NCI-H2107 (cell line): ENCODE data around the gene NOS3.
"Not testable (repeated sequence)": the region's sequence is repeated elsewhere in the genome, so short reads cannot be mapped to it uniquely, and the experiment has no call there.

Source experiments
- DNase-seq: peaks from one replicate; lab custom pipeline; 2025; lab: John Stamatoyannopoulos, UW

NOS3 gene

DNA sequence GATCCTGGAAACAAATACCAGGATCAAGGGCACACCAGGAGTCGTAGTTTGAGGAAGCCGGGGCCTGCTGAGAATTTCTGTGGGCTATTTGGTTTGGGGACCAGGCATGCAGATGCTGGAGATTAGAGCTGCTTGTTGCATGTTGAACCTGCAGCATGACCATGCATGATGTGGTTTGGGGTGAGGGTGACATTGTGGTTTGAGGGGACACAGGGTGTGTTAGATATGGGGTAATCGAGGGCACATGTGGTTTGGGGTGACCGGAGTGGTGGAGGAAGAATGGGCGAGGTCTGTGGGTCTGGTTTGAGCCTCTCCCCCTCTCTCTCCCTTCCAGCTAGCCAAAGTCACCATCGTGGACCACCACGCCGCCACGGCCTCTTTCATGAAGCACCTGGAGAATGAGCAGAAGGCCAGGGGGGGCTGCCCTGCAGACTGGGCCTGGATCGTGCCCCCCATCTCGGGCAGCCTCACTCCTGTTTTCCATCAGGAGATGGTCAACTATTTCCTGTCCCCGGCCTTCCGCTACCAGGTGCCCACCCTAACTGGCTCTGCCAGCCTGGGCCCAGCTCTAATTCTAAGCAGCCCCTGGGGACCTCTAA lies 10.2 kb downstream of the NOS3 start:
- DNase-seq, result no peak

DNA sequence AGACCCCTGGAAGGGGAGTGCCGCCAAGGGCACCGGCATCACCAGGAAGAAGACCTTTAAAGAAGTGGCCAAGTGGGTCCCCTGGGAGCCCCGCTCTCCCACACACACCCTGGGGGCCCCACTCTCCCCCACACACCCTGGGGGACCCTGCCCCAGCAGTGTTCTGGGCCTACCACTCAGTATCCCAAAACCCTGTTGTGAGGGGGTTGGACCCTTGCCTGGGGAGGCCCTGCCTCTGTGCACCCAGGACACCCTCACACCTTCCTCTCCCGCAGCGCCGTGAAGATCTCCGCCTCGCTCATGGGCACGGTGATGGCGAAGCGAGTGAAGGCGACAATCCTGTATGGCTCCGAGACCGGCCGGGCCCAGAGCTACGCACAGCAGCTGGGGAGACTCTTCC lies 10.7 kb downstream of the NOS3 start:
- no peak for DNase-seq

- no peak for DNase-seq
Observed at GRCh38 chr7:151003572-151003971, 12.8 kb downstream of the NOS3 start.

- no peak for DNase-seq
Observed at GRCh38 chr7:151005566-151005965, 14.7 kb downstream of the NOS3 start.

- DNase-seq, result no peak
Observed at GRCh38 chr7:151006590-151007300, 15.9 kb downstream of the NOS3 start.

- no peak for DNase-seq
Observed at GRCh38 chr7:151007469-151007898, 16.7 kb downstream of the NOS3 start.

- no peak for DNase-seq
Observed at GRCh38 chr7:151008143-151008510, 17.3 kb downstream of the NOS3 start.

DNA sequence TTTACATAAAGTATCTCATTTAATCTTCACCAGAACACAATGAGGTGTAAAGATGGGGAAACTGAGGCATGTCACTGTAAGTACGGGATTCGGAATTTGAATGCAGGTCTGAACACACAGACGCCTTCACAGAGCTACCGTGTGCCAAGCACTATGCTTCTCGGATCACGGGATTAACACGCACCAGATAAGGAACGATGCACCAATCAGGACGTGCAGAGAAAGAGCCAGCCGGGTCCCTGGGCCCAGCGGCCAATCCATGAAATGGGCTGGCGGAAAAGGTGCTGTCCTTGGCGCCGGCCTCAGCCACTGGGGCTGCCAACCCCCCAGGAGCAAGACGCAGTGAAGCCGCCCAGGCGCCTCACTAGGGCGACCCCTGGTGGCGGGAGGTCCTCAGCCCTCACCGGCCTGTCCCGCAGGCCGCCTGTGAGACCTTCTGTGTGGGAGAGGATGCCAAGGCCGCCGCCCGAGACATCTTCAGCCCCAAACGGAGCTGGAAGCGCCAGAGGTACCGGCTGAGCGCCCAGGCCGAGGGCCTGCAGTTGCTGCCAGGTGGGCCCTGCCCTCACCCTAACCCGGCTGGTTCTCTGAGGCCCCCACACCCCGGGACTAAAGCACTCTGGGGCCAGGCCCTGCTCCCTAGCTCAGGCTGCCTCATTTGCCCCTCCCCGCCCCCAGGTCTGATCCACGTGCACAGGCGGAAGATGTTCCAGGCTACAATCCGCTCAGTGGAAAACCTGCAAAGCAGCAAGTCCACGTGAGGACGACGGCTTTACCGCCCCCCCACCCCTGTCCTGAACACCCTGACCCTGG lies 17.9 kb downstream of the NOS3 start:
- DNase-seq, result no peak

- no peak for DNase-seq
Observed at GRCh38 chr7:151009327-151010036, 18.7 kb downstream of the NOS3 start.

- no peak for DNase-seq
Observed at GRCh38 chr7:151010037-151010306, 19.2 kb downstream of the NOS3 start.

- DNase-seq, result no peak
Observed at GRCh38 chr7:151010307-151011096, 19.7 kb downstream of the NOS3 start.

GRCh38 chr7:151011097-151011409 lies 20.2 kb downstream of the NOS3 start:
- no peak for DNase-seq

DNA sequence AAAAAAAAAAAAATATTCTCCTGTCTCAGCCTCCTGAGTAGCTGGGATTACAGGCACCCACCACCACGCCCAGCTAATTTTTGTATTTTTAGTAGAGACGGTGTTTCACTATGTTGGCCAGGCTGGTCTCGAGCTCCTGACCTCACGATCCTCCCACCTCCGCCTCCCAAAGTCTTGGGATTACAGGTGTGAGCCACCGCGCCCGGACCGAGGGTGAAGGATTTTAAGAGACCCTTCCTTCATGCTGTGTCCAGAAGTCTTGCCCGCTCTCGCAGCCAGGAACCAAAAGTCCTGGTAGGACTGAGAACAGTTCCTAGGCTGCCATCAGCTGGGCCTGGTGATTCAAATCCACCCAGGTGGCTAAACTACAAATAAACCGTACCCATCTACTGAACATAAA lies 20.8 kb downstream of the NOS3 start:
- not testable (repeated sequence) for DNase-seq

DNA sequence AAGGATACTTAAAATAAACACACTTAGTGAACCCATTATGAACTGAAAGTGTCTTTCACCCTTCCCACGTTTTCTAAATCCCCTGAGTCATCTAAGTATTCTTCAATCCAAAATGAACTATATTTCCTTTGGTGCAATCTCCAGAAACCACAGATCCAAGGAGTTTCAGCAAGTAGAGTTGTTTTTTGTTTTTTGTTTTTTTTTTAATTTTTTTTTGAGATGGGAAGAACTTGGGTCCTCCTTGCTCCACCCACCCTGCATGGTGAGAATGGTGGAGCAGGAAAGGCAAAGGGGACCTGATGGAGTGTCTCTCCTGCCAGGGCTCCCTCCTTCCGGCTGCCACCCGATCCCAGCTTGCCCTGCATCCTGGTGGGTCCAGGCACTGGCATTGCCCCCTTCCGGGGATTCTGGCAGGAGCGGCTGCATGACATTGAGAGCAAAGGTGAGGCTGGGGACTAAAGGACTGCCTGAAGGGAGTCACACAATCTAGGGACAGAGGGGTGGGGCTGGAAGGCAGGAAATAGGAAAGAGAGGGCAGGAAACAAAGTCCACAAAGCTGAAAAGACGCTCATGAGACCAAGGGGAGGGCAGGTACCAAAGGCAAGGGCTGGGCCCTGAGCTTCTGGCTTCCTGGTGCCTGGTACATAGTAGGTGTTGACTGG lies 21.3 kb downstream of the NOS3 start:
- no peak for DNase-seq

DNA sequence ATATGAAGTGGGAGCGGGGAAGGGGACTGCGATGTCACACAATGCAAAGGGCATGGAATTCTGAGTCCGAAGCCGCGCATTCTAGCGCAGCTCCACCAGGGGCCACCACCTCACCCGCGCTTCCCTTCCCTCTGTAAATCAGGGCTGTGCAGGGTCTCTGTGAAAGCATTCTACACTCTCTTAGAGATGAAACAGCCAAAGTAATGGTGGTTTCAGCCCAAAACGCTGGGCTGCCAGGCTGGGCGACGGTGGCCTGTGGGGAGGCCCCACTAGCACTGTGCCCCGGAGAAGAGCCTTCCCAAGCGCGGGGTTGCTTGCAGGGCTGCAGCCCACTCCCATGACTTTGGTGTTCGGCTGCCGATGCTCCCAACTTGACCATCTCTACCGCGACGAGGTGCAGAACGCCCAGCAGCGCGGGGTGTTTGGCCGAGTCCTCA lies 22.1 kb downstream of the NOS3 start:
- no peak for DNase-seq

DNA sequence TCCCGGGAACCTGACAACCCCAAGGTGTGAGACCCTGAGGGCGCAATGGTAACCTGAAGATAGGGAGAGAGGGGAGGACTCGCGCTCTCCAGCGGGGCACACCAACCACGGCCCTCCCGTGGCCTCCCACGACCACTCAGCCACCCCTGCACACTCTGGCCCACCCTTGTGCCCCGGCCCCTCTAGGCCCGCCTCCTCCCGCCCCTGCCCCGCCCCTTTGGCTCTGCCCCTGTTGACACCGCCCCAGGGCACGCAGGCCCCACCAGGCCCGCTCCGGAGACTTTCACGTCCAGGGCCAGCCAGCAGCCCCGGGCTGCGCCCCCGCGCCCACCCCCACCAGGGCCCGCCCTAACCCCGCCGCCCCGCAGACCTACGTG lies 22.5 kb downstream of the NOS3 start:
- DNase-seq, result no peak

DNA sequence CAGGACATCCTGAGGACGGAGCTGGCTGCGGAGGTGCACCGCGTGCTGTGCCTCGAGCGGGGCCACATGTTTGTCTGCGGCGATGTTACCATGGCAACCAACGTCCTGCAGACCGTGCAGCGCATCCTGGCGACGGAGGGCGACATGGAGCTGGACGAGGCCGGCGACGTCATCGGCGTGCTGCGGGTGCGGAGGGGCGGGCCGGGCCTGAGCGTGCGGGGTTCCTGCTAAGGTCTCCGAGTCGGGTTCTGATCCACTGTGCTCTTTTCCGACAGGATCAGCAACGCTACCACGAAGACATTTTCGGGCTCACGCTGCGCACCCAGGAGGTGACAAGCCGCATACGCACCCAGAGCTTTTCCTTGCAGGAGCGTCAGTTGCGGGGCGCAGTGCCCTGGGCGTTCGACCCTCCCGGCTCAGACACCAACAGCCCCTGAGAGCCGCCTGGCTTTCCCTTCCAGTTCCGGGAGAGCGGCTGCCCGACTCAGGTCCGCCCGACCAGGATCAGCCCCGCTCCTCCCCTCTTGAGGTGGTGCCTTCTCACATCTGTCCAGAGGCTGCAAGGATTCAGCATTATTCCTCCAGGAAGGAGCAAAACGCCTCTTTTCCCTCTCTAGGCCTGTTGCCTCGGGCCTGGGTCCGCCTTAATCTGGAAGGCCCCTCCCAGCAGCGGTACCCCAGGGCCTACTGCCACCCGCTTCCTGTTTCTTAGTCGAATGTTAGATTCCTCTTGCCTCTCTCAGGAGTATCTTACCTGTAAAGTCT lies 23.1 kb downstream of the NOS3 start:
- no peak for DNase-seq

DNA sequence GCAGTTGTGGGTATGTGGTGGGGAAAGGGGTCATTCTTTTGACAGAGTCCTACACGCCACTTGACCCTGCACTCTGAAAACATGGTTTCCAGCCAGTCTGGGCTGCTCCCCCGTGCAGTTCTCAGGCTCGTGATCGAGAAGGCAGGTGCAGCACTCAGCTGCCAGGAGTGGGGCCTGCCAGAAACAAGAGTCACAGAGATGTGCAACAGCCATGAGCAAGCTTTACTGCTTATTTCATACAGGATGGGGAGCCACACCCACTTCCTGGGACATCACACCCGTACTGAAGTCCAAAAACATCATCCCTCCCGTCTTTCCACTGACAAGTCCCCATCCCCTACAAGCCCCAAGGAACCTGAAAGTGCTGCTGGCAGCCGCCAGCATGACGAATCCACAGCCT lies 24.1 kb downstream of the NOS3 start:
- DNase-seq, result no peak

DNA sequence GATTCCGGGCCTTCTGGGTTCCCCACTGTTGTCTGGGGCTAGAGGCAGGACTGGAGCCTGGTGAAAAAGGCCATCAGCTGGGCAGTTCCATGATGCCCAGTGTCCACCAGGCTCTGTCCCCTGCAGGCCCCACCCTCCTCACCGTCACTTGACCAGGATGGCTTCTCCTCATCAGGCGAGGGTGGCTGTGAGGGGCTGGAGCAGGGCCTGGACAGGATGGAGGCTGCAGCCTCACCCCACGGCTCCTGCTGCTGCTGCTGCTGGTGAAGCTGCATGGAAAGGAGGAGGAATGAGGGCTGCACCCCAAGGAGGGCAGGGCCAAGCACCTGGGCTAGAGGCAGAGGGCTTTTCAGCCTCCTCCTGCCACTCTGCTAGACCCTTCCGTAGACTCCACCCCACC lies 25.1 kb downstream of the NOS3 start:
- no peak for DNase-seq

- no peak for DNase-seq
Observed at GRCh38 chr7:151016505-151016904, 25.7 kb downstream of the NOS3 start.

GRCh38 chr7:151016942-151017341 lies 26.1 kb downstream of the NOS3 start:
- DNase-seq, result no peak
